Body of pancreas (tissue), 4 donors: Measurements from ENCODE around the gene HMG20B. TPM values are rescaled to one million over a fixed set of nuclear protein-coding genes. Genes with fewer than 3 reads are reported as not detected.

ENCODE experiments used
- ATAC-seq: fragments of 150-250 bp; one replicate; pipeline ENCODE4 v1.9.1; 2016
- DNase-seq, 4 donors: peaks; one replicate each; pipeline ENCODE4 v3.0.0-alpha.2; 2019
- H3K27ac ChIP-seq, 4 donors: fragments of 200-600 bp; sonication (generic); 1 replicate in 3 of 4; 2 replicates in 1 of 4; pipeline versions ENCODE4 v1.5.1 to v1.6.1; 2016 to 2019; ENCODE audit warnings: mild to moderate bottlenecking in 1 of 4, mixed read lengths in 1 of 4, moderate library complexity in 1 of 4
- H3K27me3 ChIP-seq, 2 donors: fragments of 200-600 bp; sonication (generic); one replicate each; pipeline ENCODE4 v1.6.0; 2016; ENCODE audit warnings: mild to moderate bottlenecking in 1 of 2
- H3K36me3 ChIP-seq, 2 donors: fragments of 200-600 bp; sonication (generic); replicated peaks in 1 of 2; 2 replicates each; pipeline ENCODE4 v1.5.1; 2016; ENCODE audit warnings: low read depth in 2 of 2; ENCODE audit not compliant: insufficient read depth in 1 of 2
- H3K4me1 ChIP-seq: fragments of 200-600 bp; sonication (generic); one replicate; pipeline ENCODE4 v1.6.0; 2016
- H3K4me3 ChIP-seq, 2 donors: fragments of 200-600 bp; sonication (generic); 1 replicate in 1 of 2; 2 replicates in 1 of 2; pipeline ENCODE4 v1.5.1; 2016 to 2019
- H3K9me3 ChIP-seq, 3 donors: fragments of 200-600 bp; sonication (generic); 1 replicate in 2 of 3; 2 replicates in 1 of 3; pipeline ENCODE4 v1.5.1; 2016
- CTCF ChIP-seq, 7 experiments: fragments of 450-650 bp in 4 of 7; fragments of 200-600 bp in 3 of 7; sonication (generic) in 3 of 7; IDR thresholded peaks; one replicate each; pipeline ENCODE4 v1.5.1; 2016 to 2019; ENCODE audit warnings: antibody characterized with exemption in 7 of 7
- POLR2A ChIP-seq, 3 donors: fragments of 450-650 bp; IDR thresholded peaks; one replicate each; pipeline ENCODE4 v1.6.1; 2016; ENCODE audit warnings: antibody characterized with exemption in 3 of 3, mild to moderate bottlenecking in 2 of 3
- WGBS, 2 donors: methylation state at CpG; one replicate each; pipeline ENCODE4 v1.1.5; 2017; 5-methylcytosine and 5-hydroxymethylcytosine counted together
- intact Hi-C: fragments of 100-400 bp; cut with DNase I; formaldehyde crosslinking; loops from one replicate; pipeline ENCODE4 v1.15.1; 2023
- total RNA-seq, 2 donors: library from RNA; depleted of rRNA; stranded (reverse); fragments of >200 nt; gene quantifications; one replicate each; pipeline ENCODE4 v1.1.0, GENCODE V29; 2016

Gene HMG20B
- total RNA-seq, 2 donors from 2014 or later: 66.7 to 91.0 TPM

- Histone ChIP-seq H3K27ac (no peak overlapping the region), H3K9me3 (no peaks in the 10 kb centered on the region), H3K4me3 (no peak overlapping the region), H3K36me3 (no peaks in the 10 kb centered on the region), H3K27me3 (no peaks in the 10 kb centered on the region), H3K4me1 (peaks cover 40% of the 10 kb centered on the region)
- no peak for TF ChIP-seq POLR2A (IDR thresholded peaks at IDR 0.05)
- no peak for TF ChIP-seq CTCF (IDR thresholded peaks at IDR 0.05)
- no peak for DNase-seq
- intact Hi-C loops: no loop called here
- no peak for ATAC-seq
- WGBS, 2 donors: 93 to 94% methylated on average over 19 to 26 of the region's 34 CpGs
Measured at GRCh38 chr19:3550947-3551791, 21.6 kb upstream of the HMG20B start.

GRCh38 chr19:3551792-3552095 is 21.0 kb upstream of the HMG20B start:
- WGBS, 2 donors: 79 to 90% methylated on average over 9 of the region's 9 CpGs
- H3K4me1 ChIP-seq: peaks cover 46% of the 10 kb centered on the region

GRCh38 chr19:3554254-3555083 is 18.3 kb upstream of the HMG20B start:
- intact Hi-C loops: no loop called here
- ATAC-seq: no peak
- DNase-seq: no peak
- Histone ChIP-seq H3K27ac (peak overlapping the region in 1 of 4 donors; percentile 39), H3K4me3 (no peak overlapping the region), H3K36me3 (no peaks in the 10 kb centered on the region), H3K27me3 (no peaks in the 10 kb centered on the region), H3K4me1 (peaks cover 45% of the 10 kb centered on the region), H3K9me3 (no peaks in the 10 kb centered on the region)
- 79 to 82% methylated on average over 20 to 21 of the region's 21 CpGs for WGBS, 2 donors
- no peak for TF ChIP-seq POLR2A (IDR thresholded peaks at IDR 0.05)
- no peak for TF ChIP-seq CTCF (IDR thresholded peaks at IDR 0.05)

More at GRCh38 chr19:3551792-3552095, 21.0 kb upstream of the HMG20B start:
- intact Hi-C loops: no loop called here
- Histone ChIP-seq H3K27me3 (no peaks in the 10 kb centered on the region), H3K4me3 (no peak overlapping the region), H3K36me3 (no peaks in the 10 kb centered on the region), H3K27ac (no peak overlapping the region), H3K9me3 (no peaks in the 10 kb centered on the region)
- ATAC-seq: no peak
- no peak for TF ChIP-seq CTCF (IDR thresholded peaks at IDR 0.05)
- no peak for TF ChIP-seq POLR2A (IDR thresholded peaks at IDR 0.05)
- DNase-seq: no peak

- intact Hi-C loops: no loop called here
- peak overlapping the region; percentile 71 to 75 for H3K4me3 ChIP-seq
- H3K36me3 ChIP-seq: no peaks in the 10 kb centered on the region
- ATAC-seq (no peak), DNase-seq (no peak)
- no peak overlapping the region for H3K27ac ChIP-seq
- peaks cover 45% of the 10 kb centered on the region for H3K4me1 ChIP-seq
- no peak for TF ChIP-seq CTCF (IDR thresholded peaks at IDR 0.05)
- no peak for TF ChIP-seq POLR2A (IDR thresholded peaks at IDR 0.05)
- H3K9me3 ChIP-seq: no peaks in the 10 kb centered on the region
- 48 to 51% methylated on average over 4 to 14 of the region's 15 CpGs for WGBS, 2 donors
- H3K27me3 ChIP-seq: no peaks in the 10 kb centered on the region
Measured at GRCh38 chr19:3555653-3556422, 16.9 kb upstream of the HMG20B start.
